GM18499 (cell line): ENCODE data around the gene USP7.

ENCODE experiments used
- ATAC-seq: cut with Tn5 transposase; IDR thresholded peaks from one replicate; pipeline ENCODE4 v1.9.1; 2021; ENCODE audit warnings: moderate number of reproducible peaks; ENCODE audit not compliant: insufficient read depth, unreplicated experiment

USP7 gene

GRCh38 chr16:8955828-8956227 lies 7.9 kb downstream of the USP7 start:
- ATAC-seq, result no peak

DNA sequence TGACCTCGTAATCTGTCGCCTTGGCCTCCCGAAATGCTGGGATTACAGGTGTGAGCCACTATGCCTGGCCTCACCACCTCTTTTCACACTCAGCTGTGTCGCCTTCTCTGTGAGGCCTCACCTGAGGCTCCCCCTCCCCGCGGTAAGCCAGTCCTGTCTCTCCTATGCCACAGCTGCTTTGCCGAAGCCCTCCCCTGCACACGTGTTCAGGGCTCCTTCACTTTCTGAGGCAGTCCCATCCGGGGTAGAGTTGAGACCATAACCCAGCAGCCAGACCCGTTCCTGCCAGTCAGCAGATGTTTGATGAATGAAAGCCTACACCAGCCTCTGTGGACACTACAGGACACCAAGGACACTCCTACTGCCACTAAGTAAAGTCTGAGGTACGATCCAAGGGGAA lies 10.6 kb downstream of the USP7 start:
- ATAC-seq, result no peak

GRCh38 chr16:8952281-8952751 lies 11.4 kb downstream of the USP7 start:
- ATAC-seq, result no peak

DNA sequence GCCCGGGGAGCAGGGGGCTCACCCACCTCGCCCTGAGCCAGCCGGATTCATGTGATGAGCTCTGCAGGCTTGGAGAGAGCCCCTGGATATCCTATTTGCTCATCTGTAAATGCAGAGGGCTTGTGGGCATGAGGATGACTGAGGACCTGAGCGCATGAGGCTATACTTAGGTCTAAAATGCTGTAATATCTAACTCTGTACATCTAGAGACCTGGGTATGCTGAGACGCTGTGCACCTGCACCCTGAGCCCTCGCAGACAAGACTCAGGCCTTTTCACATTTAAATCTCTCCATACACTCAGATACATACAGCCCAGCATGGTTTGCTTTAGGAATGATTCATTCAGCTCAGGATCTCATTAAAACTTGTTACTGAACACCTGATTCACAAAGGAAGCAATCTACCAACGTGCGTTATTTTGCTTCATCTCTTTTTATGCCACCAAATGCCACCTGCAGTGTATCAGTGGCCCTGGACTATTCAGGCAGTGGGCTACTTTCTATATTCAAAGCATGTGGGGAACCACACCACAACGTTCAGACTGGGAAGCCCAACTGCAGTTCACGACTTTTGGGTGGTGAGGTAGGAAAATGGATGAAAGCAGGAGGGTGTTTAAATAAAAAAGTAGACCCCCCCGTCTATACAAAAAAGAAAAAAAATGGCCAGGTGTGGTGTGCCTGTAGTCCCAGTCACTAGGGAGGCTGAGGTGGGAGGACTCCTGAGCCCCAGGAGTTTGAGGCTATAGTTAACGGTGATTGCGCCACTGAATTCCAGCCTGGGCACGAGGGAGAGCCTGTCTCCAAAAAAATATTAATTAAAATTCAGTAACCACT lies 12.0 kb downstream of the USP7 start:
- ATAC-seq, result no peak

GRCh38 chr16:8950580-8951077 lies 13.1 kb downstream of the USP7 start:
- no peak for ATAC-seq

- ATAC-seq, result no peak
Observed at GRCh38 chr16:8949536-8950418, 13.9 kb downstream of the USP7 start.

- no peak for ATAC-seq
Observed at GRCh38 chr16:8948831-8949230, 14.9 kb downstream of the USP7 start.

GRCh38 chr16:8948069-8948593 lies 15.6 kb downstream of the USP7 start:
- ATAC-seq, result no peak

DNA sequence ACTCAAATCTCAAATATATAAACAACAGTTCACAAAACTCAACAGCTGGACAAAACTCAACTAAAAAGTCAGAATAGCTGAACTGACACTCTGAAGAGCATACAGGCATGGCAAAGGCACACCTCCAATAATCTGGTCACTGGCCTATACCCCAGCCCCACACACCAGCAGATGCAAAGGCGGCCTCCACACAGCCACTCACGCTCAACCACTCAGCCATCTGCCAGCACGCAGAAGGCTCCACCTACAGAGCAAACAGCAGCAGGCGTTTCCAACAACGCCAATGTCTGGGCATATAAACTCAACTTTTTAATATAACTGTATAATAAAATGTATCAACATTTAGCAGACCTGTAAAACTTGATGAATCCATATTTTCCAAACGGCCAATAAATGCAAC lies 17.2 kb downstream of the USP7 start:
- no peak for ATAC-seq

DNA sequence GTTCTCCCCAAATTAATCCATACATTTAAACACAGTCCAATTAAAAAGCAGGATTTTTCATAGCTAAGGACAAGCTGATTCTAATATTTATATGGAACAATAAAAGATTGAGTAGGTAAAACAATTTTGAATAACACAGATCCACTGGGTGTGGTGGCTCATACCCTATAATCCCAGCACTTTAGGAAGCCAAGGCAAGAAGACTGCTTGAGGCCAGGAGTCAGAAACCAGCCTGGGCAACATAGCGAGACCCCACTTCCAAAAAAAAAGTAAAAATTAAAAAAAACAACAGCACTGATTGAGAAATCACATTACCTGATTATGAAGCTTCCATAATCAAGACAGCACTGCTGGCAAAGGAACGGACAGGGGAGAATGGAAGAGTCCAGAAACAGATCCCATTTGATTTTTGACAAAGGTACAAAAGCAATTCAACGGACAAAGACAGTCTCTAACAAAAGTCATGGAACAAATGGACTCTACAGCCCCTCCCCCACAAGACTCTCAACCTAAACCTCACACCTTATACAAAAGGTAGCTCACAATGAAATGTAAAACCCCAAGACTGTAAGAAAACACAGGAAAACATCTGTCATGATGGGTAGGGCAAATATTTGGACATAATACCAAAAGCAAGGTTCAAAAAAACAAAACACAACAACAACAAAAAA lies 17.9 kb downstream of the USP7 start:
- no peak for ATAC-seq

- peak; percentile 48 for ATAC-seq
Observed at GRCh38 chr16:8943966-8944759, 19.5 kb downstream of the USP7 start.

- ATAC-seq, result no peak
Observed at GRCh38 chr16:8943001-8943763, 20.5 kb downstream of the USP7 start.

DNA sequence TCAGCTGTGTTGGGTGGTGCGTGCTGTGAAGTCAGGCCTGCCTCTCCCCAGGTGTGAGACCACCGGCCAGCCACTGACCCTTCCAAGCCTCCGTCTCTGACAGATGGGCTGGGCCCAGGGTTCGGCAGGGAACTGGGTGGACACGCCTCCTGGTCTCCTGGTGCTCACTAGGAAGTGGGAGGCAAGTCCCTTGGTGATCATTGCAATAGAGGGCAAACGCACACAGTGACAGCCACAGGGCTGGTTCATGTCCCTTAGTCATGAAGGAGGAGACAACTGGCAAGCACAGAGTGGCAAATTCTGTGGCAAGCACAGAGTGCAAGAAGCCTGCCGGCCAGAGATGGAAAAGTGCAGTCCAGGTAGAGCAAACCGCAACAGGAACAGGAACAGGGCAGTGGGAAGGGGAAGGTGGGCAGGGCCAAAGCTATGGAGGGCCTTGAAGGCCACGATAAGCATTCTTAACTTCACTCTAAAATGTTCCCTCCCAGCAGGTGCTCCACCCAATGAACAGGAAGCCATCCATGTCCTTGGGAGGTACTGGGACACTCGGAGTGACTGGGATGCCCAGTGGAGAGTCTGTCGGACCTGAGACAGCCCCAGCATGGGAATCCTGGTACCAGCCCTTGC lies 21.9 kb downstream of the USP7 start:
- ATAC-seq, result no peak

DNA sequence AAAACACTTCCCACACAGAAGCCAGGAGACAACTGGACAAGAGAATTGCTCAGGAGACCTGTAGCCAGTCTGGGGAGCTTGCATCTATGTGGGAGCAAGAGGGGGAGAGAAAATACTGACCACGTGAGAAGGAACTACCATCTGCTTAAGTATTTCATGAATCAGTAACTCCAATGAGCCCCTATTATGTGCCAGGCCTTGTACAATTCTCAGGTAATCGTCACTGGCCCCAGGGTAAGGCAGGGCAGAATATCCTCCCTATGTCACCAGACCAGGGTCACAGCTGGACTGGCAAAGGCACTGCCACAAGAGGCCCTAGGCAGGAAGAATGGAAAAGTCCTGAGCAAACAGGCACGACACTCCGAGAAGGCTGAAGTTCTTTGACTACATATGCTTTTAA lies 25.9 kb downstream of the USP7 start:
- ATAC-seq, result no peak

DNA sequence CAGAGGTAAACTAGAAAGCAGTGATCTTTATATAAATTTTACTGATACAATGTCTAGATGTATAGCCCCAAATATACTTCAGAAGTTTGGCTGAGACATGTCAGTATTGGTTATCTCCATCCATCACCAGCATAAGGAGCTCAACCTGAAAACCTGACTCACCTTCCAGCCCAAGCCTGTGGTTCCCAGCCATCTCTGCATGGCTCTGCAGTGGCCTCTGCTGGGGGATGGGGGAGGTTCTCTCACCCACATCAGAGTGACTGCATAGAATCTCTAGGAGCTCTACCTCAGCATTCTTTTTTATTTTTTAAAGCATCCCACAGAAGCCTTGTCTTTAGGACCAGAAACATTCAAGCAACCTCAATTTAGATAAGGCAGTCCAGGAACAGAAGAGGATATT lies 27.3 kb downstream of the USP7 start:
- no peak for ATAC-seq

DNA sequence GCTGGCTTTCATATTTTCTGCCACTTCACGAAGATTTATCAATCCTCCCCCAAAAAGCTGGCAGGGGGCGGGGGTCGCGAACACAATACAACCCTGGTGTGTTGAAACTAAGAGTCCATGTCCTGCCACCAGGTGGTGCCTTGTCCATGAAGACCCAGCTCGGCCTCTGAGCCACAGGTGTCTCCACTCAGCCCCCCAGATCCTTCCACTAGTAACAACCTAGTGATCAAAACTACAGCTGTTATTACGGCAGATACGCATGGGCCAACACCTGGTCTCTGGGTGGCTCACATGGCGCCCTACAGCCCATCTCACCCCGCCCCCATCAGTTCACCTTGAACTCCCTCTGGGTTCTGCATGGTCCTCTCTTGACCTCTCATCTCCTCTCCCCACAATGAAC lies 27.7 kb downstream of the USP7 start:
- no peak for ATAC-seq

DNA sequence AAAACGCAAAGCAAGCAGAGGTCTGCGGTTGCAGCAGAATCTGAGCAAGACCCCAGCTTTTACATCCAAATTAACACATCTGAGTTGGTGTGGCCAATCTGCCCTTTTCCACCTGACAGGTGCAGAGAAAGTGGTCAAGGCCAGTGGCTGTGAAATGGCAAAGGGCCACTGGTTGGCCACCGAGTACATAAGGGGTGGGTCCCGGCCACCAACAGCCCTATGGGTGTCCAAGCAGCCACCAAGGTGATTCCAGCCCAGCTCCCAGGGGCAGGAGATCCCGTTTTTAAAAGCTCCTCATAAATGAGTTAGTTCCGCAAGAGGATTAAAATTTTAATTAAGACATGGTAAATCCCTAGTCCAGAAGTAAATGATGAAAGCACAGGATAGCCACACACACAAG lies 29.1 kb downstream of the USP7 start:
- ATAC-seq, result no peak

- ATAC-seq, result no peak
Observed at GRCh38 chr16:8931859-8932258, 31.8 kb downstream of the USP7 start.
